SU-DHL-6 (cell line): ENCODE measurements around the gene IRX3.

Experiments
- CTCF ChIP-seq: fragments of 200-600 bp; sonication (generic); IDR thresholded peaks from one replicate; pipeline ENCODE4 v1.5.1; 2017; ENCODE audit warnings: antibody characterized with exemption, mild to moderate bottlenecking, low read length, moderate library complexity; ENCODE audit not compliant: insufficient read depth, poor library complexity, severe bottlenecking
- EZH2phosphoT487 ChIP-seq: fragments of 200-600 bp; sonication (generic), shearing (Covaris generic); conservative IDR thresholded peaks from 2 replicates; pipeline ENCODE4 v1.6.1; 2018; ENCODE audit warnings: mild to moderate bottlenecking, antibody characterized with exemption, low read length, moderate library complexity, mixed read lengths

DNA sequence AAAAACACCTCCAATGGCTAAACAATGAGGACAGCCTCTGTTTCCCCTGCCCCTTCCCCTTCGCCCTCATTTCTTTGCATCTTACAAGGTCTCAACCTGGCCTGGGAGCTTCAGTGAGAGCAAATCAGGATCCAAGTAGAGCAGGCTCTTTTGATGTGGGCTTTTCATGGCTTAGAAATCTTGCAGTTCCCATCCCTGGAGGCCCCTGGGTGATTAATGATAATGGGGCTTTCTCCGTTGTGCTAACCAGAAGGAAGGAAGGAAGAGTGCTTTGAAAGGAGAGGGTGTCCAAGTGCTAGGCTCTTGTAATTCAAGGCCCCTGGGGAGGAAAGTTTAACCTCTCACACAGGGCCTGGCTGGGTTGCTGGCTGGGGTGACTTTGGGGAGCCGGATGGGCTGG is 18.5 kb upstream of the IRX3 start:
- no peak for TF ChIP-seq CTCF
- TF ChIP-seq EZH2phosphoT487: no peak
